T-helper 17 cell (primary cell): ENCODE data around the gene STARD3NL. TPM values are rescaled to one million over a fixed set of nuclear protein-coding genes. Genes with fewer than 3 reads are reported as not detected.
"Not testable (repeated sequence)": the region's sequence is repeated elsewhere in the genome, so short reads cannot be mapped to it uniquely, and the experiment has no call there.

Experiments used
- ATAC-seq: fragments of 150-1000 bp; cut with Tn5 transposase; 2 replicates; pipeline ENCODE4 v1.10.0; 2021; ENCODE audit warnings: mild to moderate bottlenecking, moderate library complexity
- DNase-seq, 3 donors: peaks; one replicate each; pipeline versions ENCODE4 v3.0.0 to v3.0.0-alpha.2; 2020 to 2021
- H3K9me3 ChIP-seq: one replicate; pipeline ENCODE4 v1.7.0; 2013; ENCODE audit warnings: low read length, mild to moderate bottlenecking; ENCODE audit not compliant: control insufficient read depth, poor library complexity, severe bottlenecking
- H3K27ac Mint-ChIP-seq: one replicate; pipeline ENCODE4 v1.8.0; 2022; ENCODE audit warnings: mild to moderate bottlenecking, moderate library complexity, mixed read lengths
- H3K27me3 Mint-ChIP-seq: one replicate; pipeline ENCODE4 v1.8.0; 2022; ENCODE audit warnings: mixed read lengths
- H3K36me3 Mint-ChIP-seq: one replicate; pipeline ENCODE4 v1.8.0; 2022; ENCODE audit warnings: low read depth, mixed read lengths
- H3K4me1 Mint-ChIP-seq: one replicate; pipeline ENCODE4 v1.8.0; 2022; ENCODE audit warnings: mild to moderate bottlenecking, mixed read lengths
- H3K4me3 Mint-ChIP-seq: one replicate; pipeline ENCODE4 v1.8.0; 2022; ENCODE audit warnings: mild to moderate bottlenecking, moderate library complexity, mixed read lengths
- total RNA-seq, 4 donors: library from RNA in 2 of 4; stranded (reverse) in 2 of 4; gene quantifications; one replicate each; pipeline ENCODE4 v1.2.3 and lab custom pipeline; 2022 to 2026

STARD3NL gene
- total RNA-seq, 2 donors from 2014 or later = 14.1 to 18.0 TPM

DNA sequence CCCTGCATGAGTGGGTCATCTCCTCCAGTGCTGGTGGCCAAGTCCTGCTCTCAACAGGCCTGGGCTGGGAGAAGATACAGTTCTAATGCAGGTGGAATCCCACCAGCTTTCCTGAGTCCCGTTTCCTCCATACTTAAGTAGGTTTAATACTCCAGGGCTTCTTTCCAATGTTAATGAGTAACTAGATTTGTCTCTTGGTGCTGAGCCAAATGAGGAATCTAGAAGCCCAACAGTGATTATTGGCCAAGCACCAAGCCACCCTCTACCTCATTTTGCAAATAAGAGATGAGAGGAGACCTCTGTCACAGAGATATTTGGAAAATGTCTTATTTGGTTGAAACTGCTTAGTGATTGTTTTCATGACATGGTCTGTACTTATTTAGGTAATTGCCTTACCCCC lies 37.1 kb downstream of the STARD3NL start:
- H3K9me3 ChIP-seq = no peaks in the 10 kb centered on the region
- H3K4me1 Mint-ChIP-seq = peaks cover 23% of the 10 kb centered on the region
- no peaks in the 10 kb centered on the region for H3K27me3 Mint-ChIP-seq
- DNase-seq (no peak), ATAC-seq (no peak)
- peaks cover 15% of the 10 kb centered on the region for H3K36me3 Mint-ChIP-seq
- peak overlapping the region; percentile 77 for H3K27ac Mint-ChIP-seq
- H3K4me3 Mint-ChIP-seq = no peak overlapping the region

DNA sequence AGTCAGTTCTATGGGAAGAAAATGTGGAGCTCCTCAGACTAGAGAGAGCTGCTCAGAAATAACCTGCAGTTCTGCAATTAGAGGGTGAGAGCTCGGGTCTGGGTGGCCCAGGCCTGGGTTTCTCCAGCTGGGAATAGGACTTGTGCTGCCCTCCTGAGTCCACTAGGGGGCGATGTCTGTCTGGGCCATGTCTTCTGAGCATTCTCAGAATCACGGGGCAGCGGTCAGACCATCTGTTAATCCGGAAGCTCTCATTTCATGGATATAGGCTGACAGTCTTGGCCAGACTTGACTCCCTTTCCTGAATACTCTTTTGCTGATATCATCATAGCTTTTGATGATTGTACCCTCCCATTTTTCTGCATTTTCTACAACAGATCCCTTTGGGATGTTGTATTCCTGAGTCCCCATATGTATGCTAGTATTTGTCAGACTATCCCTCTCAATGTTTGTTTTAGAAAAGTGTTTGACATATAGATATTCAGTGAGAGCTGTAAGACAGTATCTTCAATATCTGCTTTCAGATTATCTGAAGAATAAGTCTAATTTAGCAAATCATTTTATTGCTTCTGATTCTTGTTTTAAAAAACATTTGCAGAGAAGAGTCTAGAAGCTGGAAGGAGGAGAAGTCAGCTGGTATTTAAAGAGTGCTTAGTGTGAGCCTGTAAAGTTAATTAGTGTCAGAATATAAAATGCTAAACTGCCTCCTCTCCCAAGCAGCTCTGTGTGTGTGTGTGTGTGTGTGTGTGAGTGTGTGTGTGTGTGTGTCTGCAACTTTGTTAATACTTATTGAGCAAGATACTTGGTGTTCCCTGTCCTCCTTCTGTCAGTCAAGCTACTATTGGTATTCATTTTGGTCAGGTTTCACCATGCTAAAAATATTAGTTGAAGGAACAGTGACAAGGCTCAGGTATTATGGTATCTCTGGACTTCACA lies 38.0 kb downstream of the STARD3NL start:
- H3K4me1 Mint-ChIP-seq = peaks cover 30% of the 10 kb centered on the region
- ATAC-seq = peak; percentile 95

DNA sequence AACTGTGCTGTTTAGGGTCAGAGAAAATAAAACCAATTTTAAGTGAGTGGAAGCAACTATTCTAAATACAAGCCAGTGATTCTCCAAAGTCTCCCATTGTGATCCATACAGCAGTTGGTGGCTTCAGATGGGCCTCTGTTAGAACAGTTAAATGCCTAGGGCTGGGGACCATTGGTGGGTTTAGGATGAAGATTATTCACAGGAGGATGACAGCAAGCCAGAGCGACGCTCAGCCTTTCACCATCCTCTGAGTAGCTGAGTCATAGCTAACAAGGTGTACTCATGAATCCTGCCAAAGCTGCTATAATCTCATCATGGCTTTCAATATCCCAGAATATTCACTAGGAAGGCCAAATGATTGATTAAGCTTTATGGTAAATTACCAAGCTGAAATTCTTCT lies 39.6 kb downstream of the STARD3NL start:
- no peaks in the 10 kb centered on the region for H3K27me3 Mint-ChIP-seq
- H3K4me3 Mint-ChIP-seq = no peak overlapping the region
- DNase-seq = no peak
- H3K4me1 Mint-ChIP-seq = peaks cover 35% of the 10 kb centered on the region
- peak overlapping the region; percentile 77 for H3K27ac Mint-ChIP-seq
- H3K9me3 ChIP-seq = no peaks in the 10 kb centered on the region
- no peak for ATAC-seq
- peaks cover 12% of the 10 kb centered on the region for H3K36me3 Mint-ChIP-seq

More for the DNA sequence above, 38.0 kb downstream of the STARD3NL start:
- Mint-ChIP-seq H3K27ac (peak overlapping the region; percentile 77), H3K27me3 (no peaks in the 10 kb centered on the region), H3K4me3 (peak overlapping the region; percentile 66), H3K36me3 (peaks cover 18% of the 10 kb centered on the region)
- no peaks in the 10 kb centered on the region for H3K9me3 ChIP-seq
- peak; percentile 43 to 59 (median 58) for DNase-seq

DNA sequence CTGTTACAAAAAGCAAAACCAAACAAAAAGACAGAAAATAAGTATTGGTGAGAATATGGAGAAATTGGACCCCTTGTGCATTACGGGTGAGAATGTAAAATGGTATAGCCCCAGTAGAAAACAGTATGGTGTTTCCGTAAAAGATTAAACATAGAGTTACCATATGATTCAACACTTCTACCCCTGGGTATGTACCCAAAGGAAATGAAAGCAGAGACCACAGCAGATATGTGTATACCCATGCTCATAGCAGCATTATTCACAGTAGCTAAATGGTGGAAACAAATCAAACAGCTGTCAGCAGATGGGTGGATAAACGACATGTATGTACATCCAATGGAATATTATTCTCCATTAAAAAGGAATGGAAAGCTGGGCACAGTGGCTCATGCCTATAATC lies 42.4 kb downstream of the STARD3NL start:
- no peaks in the 10 kb centered on the region for H3K9me3 ChIP-seq
- Mint-ChIP-seq H3K4me3 (peak overlapping the region; percentile 25), H3K36me3 (peaks cover 14% of the 10 kb centered on the region), H3K4me1 (peaks cover 39% of the 10 kb centered on the region), H3K27me3 (no peaks in the 10 kb centered on the region), H3K27ac (peak overlapping the region; percentile 93)
- ATAC-seq (peak; percentile 36), DNase-seq (no peak)

DNA sequence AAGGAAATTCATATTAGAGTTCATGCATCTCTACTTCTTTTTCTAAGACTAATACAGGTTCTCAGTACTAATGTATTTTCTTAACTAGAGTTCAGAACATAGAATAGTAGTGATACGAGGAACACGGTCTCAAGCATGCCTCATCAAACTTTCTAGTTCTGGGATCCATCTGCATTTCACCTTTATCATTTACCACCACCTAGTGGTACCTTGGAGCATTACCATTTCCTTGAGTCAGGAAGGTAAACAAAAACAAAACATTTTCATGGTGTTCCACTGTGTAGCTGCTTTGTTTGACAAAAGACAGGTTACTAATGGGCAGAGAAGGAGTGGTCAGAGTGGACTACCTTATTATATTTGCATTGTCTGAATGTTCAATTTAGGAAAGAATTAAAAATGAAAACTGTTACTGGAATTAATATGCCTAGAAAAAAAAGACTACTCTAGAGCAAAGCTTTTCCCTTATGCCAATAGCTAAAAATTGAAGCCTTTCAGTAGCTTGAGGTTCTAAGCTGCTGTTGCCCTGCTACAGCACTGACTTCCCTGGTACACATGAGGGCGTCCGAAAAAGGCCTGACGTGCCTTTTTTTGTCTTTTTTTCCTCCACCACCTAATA lies 44.5 kb downstream of the STARD3NL start:
- ATAC-seq (peak; percentile 89), DNase-seq (no peak)
- Mint-ChIP-seq H3K27me3 (no peaks in the 10 kb centered on the region), H3K27ac (peak overlapping the region; percentile 24), H3K4me3 (no peak overlapping the region), H3K4me1 (peaks cover 28% of the 10 kb centered on the region), H3K36me3 (peaks cover 11% of the 10 kb centered on the region)
- H3K9me3 ChIP-seq = no peaks in the 10 kb centered on the region

DNA sequence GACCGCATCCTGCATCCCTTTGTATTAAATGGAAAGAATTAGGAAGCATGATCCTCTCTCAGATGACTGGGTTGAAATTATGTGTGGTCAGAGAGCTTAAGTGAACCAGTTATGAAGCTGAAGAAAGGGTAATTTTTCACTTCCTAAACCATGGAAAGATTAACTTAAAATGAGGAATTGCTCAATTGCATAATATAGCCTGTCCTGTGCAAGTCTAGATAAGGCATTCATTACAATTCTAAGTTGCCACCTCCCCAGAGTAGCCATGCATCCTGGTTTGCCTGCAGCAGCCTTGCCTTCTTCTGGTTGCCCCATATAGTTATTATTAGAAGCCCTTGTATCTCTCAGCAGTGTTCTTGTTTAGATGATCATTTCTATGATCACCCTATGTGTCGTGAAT lies 45.3 kb downstream of the STARD3NL start:
- H3K27ac Mint-ChIP-seq = peak overlapping the region; percentile 24
- no peaks in the 10 kb centered on the region for H3K27me3 Mint-ChIP-seq
- peaks cover 11% of the 10 kb centered on the region for H3K36me3 Mint-ChIP-seq
- H3K9me3 ChIP-seq = no peaks in the 10 kb centered on the region
- ATAC-seq (no peak), DNase-seq (no peak)
- H3K4me3 Mint-ChIP-seq = no peak overlapping the region
- peaks cover 28% of the 10 kb centered on the region for H3K4me1 Mint-ChIP-seq

DNA sequence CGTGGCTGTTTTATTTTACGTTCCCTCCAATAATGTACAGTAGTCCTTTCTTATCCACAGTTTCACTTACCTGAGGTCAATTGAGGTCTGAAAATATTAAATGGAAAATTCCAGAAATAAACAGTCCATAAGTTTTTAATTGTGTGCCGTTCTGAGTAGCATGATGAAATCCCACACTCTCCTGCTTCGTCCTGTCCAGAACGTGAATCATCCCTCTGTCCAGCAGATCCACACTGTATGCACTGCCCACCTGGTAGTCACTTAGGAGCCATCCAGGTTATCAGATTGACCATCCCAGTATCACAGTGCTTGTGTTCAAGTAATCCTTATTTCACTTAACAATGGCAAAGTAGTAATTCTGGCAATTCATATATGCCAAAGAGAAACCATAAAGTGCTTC lies 46.3 kb downstream of the STARD3NL start:
- Mint-ChIP-seq H3K4me3 (no peak overlapping the region), H3K27me3 (no peaks in the 10 kb centered on the region), H3K36me3 (peaks cover 11% of the 10 kb centered on the region), H3K4me1 (peaks cover 28% of the 10 kb centered on the region), H3K27ac (no peak overlapping the region)
- ATAC-seq = no peak
- no peak for DNase-seq
- H3K9me3 ChIP-seq = no peaks in the 10 kb centered on the region

DNA sequence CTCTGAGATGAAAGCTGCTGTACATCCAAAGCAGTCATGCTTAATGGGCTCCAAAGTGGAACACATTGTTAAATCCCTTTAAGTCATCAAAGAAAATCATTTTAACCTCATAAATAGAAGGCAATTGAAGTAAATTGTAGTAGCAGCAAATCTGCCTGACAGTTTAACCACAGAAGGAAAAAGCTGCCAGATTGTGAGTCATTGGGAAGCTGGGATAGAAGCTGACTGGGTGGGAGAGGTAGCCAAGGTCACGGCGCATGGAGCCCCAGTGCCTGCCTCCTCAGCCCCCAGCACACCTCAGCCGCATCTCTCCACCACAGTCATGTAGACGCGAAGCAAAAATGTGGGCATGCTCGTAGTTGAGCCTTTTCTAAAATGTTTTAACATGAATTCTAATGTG lies 51.3 kb downstream of the STARD3NL start:
- peaks cover 29% of the 10 kb centered on the region for H3K4me1 Mint-ChIP-seq
- H3K27ac Mint-ChIP-seq = no peak overlapping the region
- H3K36me3 Mint-ChIP-seq = no peaks in the 10 kb centered on the region
- ATAC-seq (no peak), DNase-seq (no peak)
- H3K27me3 Mint-ChIP-seq = no peaks in the 10 kb centered on the region
- H3K9me3 ChIP-seq = no peaks in the 10 kb centered on the region
- H3K4me3 Mint-ChIP-seq = no peak overlapping the region

DNA sequence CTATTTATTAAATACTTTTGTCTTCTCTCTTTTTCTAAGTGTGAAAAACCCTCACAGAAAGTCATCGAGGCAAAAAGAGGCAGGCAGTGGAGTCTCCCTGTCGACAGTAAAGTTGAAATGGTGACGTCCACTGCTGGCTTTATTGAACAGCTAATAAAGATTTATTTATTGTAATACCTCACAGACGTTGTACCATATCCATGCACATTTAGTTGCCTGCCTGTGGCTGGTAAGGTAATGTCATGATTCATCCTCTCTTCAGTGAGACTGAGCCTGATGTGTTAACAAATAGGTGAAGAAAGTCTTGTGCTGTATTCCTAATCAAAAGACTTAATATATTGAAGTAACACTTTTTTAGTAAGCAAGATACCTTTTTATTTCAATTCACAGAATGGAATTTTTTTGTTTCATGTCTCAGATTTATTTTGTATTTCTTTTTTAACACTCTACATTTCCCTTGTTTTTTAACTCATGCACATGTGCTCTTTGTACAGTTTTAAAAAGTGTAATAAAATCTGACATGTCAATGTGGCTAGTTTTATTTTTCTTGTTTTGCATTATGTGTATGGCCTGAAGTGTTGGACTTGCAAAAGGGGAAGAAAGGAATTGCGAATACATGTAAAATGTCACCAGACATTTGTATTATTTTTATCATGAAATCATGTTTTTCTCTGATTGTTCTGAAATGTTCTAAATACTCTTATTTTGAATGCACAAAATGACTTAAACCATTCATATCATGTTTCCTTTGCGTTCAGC lies 52.0 kb downstream of the STARD3NL start:
- no peaks in the 10 kb centered on the region for H3K27me3 Mint-ChIP-seq
- peaks cover 33% of the 10 kb centered on the region for H3K4me1 Mint-ChIP-seq
- peak overlapping the region; percentile 94 for H3K27ac Mint-ChIP-seq
- no peaks in the 10 kb centered on the region for H3K36me3 Mint-ChIP-seq
- ATAC-seq (no peak), DNase-seq (no peak)
- no peak overlapping the region for H3K4me3 Mint-ChIP-seq
- H3K9me3 ChIP-seq = no peaks in the 10 kb centered on the region

DNA sequence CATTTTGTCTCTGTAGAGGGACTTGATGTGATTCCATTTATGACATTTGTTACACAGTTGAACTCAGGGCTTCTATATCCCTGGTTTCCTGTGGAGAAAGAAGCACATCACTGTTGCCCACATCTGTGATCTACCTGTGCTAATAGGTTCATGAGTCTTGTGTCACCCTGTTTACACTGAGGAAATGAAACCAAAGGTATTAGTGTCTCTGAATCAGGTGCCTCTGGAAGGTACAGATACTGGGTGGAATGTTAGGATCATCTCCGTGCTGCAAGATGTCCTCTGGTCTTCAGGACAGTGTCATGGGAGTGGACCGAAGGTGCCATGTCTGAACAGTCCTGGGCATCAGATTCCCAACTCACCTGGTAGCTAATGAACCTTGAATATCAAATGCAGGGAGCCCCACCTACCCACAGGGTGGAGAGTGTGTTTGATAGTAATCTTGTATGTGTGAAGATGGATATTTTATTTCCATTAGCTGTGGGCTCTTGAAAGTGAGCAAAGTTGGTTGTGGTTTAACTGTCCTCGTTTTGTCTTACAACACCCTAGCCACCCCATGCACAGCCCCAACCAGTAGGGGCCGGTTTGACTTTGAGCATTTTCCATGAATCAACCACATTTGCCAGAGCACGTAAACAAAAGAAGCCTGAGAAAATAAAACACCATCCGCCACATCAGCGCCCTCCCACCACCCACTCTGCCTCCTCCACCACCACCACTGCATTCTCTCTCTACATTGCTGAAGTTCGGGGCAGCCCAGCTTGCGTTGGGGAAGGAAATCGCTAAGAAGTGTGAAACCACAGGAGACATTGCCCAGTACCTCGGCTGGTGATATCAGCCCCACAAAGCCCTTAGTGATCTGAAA lies 54.7 kb downstream of the STARD3NL start:
- Mint-ChIP-seq H3K27ac (peak overlapping the region; percentile 94), H3K36me3 (no peaks in the 10 kb centered on the region), H3K27me3 (no peaks in the 10 kb centered on the region), H3K4me1 (peaks cover 39% of the 10 kb centered on the region), H3K4me3 (peak overlapping the region; percentile 84)
- ATAC-seq = peak; percentile 90
- no peaks in the 10 kb centered on the region for H3K9me3 ChIP-seq
- DNase-seq = peak in 2 of 3 donors; percentile 37 to 46

DNA sequence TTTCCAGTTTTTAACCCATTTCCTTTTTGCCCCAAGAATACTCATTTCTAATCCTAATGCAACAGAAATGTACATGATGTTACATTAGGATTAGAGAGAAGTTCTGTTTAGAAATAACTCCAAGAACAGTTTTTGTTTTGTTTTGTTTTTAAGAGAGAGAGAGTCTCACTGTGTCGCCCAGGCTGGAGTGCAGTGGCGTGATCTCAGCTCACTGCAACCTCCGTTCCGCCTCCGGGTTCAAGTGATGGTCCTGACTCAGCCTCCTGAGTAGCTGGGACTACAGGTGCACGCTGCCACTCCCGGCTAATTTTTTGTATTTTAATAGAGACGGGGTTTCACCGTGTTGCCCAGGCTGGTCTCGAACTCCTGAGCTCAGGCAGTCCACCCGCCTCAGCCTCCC lies 56.7 kb downstream of the STARD3NL start:
- H3K27me3 Mint-ChIP-seq, DNase-seq, H3K36me3 Mint-ChIP-seq, ATAC-seq, H3K9me3 ChIP-seq: not testable (repeated sequence)
- Mint-ChIP-seq H3K27ac (peak overlapping the region; percentile 94), H3K4me3 (peak overlapping the region; percentile 12), H3K4me1 (peaks cover 40% of the 10 kb centered on the region)

DNA sequence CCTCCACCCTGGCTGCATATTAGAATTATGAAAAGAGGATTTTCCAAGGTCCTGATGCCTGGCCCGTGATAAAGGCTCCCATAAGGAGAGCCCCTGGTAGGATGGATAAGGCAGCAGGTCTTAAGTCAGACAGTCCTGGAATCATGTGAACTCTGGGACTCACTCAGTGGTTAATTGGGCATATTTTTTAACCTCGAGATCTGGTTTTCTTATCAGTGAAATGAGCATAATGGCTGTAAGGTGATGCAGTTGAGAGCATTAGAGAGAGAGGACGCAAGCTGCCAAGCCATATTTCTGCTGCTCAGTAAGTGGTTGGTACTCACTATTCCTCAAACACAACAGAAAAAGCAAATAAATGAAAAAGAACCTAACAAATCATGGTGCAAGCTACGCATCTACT lies 57.6 kb downstream of the STARD3NL start:
- Mint-ChIP-seq H3K4me1 (peaks cover 39% of the 10 kb centered on the region), H3K36me3 (no peaks in the 10 kb centered on the region), H3K27me3 (no peaks in the 10 kb centered on the region), H3K4me3 (no peak overlapping the region), H3K27ac (peak overlapping the region; percentile 94)
- ATAC-seq = no peak
- no peak for DNase-seq
- no peaks in the 10 kb centered on the region for H3K9me3 ChIP-seq
